ENCODE measurements around the gene AKAP3. TPM values are rescaled to one million over a fixed set of nuclear protein-coding genes. Genes with fewer than 3 reads are reported as not detected.

Gene AKAP3
- total and polyA plus RNA-seq, 2 experiments from 2014 or later, result 1.3 to 3.2 TPM

DNA sequence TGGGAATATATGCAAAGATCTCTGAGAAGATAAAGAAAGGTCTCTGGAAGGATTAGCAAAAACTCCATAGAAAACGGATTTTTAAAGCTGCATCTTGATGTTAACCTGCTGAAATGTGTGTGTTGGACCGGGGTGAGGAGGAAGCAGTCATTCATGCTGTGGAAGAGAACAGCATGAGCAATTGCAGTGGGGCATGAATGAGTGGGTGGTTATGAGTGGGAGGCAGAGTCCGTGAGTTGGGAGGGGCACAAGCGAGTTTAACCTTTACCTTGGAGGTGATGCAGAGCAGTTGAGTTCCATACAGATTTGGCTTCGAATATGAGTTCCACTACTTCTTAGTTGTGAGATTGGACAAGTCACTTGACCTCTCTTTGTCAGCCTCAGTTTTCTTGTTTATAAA lies 41.9 kb upstream of the AKAP3 start (continued):
- TF ChIP-seq, protein P1, sequence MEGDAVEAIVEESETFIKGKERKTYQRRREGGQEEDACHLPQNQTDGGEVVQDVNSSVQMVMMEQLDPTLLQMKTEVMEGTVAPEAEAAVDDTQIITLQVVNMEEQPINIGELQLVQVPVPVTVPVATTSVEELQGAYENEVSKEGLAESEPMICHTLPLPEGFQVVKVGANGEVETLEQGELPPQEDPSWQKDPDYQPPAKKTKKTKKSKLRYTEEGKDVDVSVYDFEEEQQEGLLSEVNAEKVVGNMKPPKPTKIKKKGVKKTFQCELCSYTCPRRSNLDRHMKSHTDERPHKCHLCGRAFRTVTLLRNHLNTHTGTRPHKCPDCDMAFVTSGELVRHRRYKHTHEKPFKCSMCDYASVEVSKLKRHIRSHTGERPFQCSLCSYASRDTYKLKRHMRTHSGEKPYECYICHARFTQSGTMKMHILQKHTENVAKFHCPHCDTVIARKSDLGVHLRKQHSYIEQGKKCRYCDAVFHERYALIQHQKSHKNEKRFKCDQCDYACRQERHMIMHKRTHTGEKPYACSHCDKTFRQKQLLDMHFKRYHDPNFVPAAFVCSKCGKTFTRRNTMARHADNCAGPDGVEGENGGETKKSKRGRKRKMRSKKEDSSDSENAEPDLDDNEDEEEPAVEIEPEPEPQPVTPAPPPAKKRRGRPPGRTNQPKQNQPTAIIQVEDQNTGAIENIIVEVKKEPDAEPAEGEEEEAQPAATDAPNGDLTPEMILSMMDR (conservative IDR thresholded peaks at IDR 0.05; ENCODE audit: low read depth in 2 of 2), result no peak
- TF ChIP-seq JUNB (IDR thresholded peaks at IDR 0.05; ENCODE audit: unreplicated experiment) (no peak), EZH2phosphoT487 (IDR thresholded peaks at IDR 0.05; ENCODE audit: unreplicated experiment) (no peak), NANOG (IDR thresholded peaks at IDR 0.05; ENCODE audit: borderline replicate concordance) (no peak)
- TF ChIP-seq, protein P2, sequence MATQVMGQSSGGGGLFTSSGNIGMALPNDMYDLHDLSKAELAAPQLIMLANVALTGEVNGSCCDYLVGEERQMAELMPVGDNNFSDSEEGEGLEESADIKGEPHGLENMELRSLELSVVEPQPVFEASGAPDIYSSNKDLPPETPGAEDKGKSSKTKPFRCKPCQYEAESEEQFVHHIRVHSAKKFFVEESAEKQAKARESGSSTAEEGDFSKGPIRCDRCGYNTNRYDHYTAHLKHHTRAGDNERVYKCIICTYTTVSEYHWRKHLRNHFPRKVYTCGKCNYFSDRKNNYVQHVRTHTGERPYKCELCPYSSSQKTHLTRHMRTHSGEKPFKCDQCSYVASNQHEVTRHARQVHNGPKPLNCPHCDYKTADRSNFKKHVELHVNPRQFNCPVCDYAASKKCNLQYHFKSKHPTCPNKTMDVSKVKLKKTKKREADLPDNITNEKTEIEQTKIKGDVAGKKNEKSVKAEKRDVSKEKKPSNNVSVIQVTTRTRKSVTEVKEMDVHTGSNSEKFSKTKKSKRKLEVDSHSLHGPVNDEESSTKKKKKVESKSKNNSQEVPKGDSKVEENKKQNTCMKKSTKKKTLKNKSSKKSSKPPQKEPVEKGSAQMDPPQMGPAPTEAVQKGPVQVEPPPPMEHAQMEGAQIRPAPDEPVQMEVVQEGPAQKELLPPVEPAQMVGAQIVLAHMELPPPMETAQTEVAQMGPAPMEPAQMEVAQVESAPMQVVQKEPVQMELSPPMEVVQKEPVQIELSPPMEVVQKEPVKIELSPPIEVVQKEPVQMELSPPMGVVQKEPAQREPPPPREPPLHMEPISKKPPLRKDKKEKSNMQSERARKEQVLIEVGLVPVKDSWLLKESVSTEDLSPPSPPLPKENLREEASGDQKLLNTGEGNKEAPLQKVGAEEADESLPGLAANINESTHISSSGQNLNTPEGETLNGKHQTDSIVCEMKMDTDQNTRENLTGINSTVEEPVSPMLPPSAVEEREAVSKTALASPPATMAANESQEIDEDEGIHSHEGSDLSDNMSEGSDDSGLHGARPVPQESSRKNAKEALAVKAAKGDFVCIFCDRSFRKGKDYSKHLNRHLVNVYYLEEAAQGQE (IDR thresholded peaks at IDR 0.05; ENCODE audit: unreplicated experiment), result no peak

DNA sequence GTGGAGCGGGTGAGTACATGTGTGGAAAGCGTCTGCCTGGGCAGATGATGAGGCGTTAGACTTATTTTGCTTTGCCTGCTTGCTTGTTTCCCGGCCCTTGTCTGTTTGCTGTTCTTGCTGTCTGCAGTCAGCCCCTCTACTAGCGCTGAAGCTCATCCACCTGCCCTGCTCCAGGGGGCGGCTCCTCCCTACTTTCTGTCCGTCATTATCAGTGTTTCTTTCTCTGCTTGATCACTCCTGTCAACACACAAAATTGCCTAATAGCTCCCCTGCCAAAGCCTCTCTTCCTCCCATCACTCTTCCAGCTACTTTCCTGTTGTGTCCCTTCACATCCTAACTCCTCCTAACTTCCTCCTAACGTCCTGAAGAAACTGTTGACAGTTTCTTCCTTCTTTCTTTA lies 36.5 kb upstream of the AKAP3 start:
- peaks cover 58% of the 10 kb centered on the region for H3K36me3 Mint-ChIP-seq (ENCODE audit: low read depth)
- Histone ChIP-seq H3K4me1 (ENCODE audit: insufficient read depth) (no peaks in the 10 kb centered on the region), H3K4me3 (no peak overlapping the region), H3K36me3 (ENCODE audit: insufficient read depth) (peaks cover 17% of the 10 kb centered on the region), H3K79me2 (replicated peaks; ENCODE audit: insufficient read depth) (no peaks in the 10 kb centered on the region), H3F3A (replicated peaks; ENCODE audit: low read depth) (no peaks in the 10 kb centered on the region), H2AFZ (no peak overlapping the region), H3K4me2 (no peak overlapping the region), H4K20me1 (replicated peaks; ENCODE audit: insufficient read depth) (no peaks in the 10 kb centered on the region; the same call in 1 of the 2 replicates), H3K27ac (ENCODE audit: low read depth) (no peak overlapping the region), H3K27me3 (ENCODE audit: insufficient read depth) (no peaks in the 10 kb centered on the region), H3K9me2 (ENCODE audit: insufficient read depth) (no peaks in the 10 kb centered on the region)
- H3K4me3 Mint-ChIP-seq, result no peak overlapping the region
- H3K27me3 Mint-ChIP-seq (ENCODE audit: insufficient read depth, low read depth, poor library complexity), result no peaks in the 10 kb centered on the region
- H3K27ac Mint-ChIP-seq, result no peak overlapping the region
- DNase-seq (ENCODE audit: low spot score), result peak; percentile 3
- TF ChIP-seq, protein P3, sequence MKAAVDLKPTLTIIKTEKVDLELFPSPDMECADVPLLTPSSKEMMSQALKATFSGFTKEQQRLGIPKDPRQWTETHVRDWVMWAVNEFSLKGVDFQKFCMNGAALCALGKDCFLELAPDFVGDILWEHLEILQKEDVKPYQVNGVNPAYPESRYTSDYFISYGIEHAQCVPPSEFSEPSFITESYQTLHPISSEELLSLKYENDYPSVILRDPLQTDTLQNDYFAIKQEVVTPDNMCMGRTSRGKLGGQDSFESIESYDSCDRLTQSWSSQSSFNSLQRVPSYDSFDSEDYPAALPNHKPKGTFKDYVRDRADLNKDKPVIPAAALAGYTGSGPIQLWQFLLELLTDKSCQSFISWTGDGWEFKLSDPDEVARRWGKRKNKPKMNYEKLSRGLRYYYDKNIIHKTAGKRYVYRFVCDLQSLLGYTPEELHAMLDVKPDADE (IDR thresholded peaks at IDR 0.05), result no peak
- TF ChIP-seq JUNB (IDR thresholded peaks at IDR 0.05; ENCODE audit: unreplicated experiment) (no peak), EZH2phosphoT487 (IDR thresholded peaks at IDR 0.05; ENCODE audit: unreplicated experiment) (no peak)
- TF ChIP-seq, protein P4, sequence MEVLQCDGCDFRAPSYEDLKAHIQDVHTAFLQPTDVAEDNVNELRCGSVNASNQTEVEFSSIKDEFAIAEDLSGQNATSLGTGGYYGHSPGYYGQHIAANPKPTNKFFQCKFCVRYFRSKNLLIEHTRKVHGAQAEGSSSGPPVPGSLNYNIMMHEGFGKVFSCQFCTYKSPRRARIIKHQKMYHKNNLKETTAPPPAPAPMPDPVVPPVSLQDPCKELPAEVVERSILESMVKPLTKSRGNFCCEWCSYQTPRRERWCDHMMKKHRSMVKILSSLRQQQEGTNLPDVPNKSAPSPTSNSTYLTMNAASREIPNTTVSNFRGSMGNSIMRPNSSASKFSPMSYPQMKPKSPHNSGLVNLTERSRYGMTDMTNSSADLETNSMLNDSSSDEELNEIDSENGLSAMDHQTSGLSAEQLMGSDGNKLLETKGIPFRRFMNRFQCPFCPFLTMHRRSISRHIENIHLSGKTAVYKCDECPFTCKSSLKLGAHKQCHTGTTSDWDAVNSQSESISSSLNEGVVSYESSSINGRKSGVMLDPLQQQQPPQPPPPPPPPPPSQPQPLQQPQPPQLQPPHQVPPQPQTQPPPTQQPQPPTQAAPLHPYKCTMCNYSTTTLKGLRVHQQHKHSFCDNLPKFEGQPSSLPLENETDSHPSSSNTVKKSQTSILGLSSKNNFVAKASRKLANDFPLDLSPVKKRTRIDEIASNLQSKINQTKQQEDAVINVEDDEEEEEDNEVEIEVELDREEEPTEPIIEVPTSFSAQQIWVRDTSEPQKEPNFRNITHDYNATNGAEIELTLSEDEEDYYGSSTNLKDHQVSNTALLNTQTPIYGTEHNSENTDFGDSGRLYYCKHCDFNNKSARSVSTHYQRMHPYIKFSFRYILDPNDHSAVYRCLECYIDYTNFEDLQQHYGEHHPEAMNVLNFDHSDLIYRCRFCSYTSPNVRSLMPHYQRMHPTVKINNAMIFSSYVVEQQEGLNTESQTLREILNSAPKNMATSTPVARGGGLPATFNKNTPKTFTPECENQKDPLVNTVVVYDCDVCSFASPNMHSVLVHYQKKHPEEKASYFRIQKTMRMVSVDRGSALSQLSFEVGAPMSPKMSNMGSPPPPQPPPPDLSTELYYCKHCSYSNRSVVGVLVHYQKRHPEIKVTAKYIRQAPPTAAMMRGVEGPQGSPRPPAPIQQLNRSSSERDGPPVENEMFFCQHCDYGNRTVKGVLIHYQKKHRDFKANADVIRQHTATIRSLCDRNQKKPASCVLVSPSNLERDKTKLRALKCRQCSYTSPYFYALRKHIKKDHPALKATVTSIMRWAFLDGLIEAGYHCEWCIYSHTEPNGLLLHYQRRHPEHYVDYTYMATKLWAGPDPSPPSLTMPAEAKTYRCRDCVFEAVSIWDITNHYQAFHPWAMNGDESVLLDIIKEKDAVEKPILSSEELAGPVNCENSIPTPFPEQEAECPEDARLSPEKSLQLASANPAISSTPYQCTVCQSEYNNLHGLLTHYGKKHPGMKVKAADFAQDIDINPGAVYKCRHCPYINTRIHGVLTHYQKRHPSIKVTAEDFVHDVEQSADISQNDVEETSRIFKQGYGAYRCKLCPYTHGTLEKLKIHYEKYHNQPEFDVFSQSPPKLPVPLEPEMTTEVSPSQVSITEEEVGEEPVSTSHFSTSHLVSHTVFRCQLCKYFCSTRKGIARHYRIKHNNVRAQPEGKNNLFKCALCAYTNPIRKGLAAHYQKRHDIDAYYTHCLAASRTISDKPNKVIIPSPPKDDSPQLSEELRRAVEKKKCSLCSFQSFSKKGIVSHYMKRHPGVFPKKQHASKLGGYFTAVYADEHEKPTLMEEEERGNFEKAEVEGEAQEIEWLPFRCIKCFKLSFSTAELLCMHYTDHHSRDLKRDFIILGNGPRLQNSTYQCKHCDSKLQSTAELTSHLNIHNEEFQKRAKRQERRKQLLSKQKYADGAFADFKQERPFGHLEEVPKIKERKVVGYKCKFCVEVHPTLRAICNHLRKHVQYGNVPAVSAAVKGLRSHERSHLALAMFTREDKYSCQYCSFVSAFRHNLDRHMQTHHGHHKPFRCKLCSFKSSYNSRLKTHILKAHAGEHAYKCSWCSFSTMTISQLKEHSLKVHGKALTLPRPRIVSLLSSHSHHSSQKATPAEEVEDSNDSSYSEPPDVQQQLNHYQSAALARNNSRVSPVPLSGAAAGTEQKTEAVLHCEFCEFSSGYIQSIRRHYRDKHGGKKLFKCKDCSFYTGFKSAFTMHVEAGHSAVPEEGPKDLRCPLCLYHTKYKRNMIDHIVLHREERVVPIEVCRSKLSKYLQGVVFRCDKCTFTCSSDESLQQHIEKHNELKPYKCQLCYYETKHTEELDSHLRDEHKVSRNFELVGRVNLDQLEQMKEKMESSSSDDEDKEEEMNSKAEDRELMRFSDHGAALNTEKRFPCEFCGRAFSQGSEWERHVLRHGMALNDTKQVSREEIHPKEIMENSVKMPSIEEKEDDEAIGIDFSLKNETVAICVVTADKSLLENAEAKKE (CRISPR knock-in tag; IDR thresholded peaks at IDR 0.05), result no peak
- TF ChIP-seq, protein P1 (conservative IDR thresholded peaks at IDR 0.05; ENCODE audit: low read depth in 2 of 2), result peak in 1 of 2 experiments; percentile 30; a peak in 2 of 4 replicates
- H3K9me3 Mint-ChIP-seq, result no peaks in the 10 kb centered on the region; the same call in 2 of the 3 replicates
- H3K4me1 Mint-ChIP-seq, result no peaks in the 10 kb centered on the region
- ATAC-seq, result no peak
